GM12875 (cell line): Measurements from ENCODE around the gene RNASET2.
"Not testable (repeated sequence)": the region's sequence is repeated elsewhere in the genome, so short reads cannot be mapped to it uniquely, and the experiment has no call there.

Experiments
- H3K4me3 ChIP-seq: one replicate; pipeline ENCODE4 v1.5.1; 2011; ENCODE audit warnings: low read depth, low read length, control low read depth
- TF ChIP-seq, protein P1 (sequence below): IDR thresholded peaks from 2 replicates; pipeline ENCODE4 v1.5.1; 2011; ENCODE audit warnings: low read depth, mild to moderate bottlenecking, control low read depth, inconsistent platforms, low read length, moderate library complexity, borderline replicate concordance; ENCODE audit not compliant: insufficient read depth

RNASET2 gene

GRCh38 chr6:166926748-166927147 is 29.6 kb downstream of the RNASET2 start:
- TF ChIP-seq, protein P1, sequence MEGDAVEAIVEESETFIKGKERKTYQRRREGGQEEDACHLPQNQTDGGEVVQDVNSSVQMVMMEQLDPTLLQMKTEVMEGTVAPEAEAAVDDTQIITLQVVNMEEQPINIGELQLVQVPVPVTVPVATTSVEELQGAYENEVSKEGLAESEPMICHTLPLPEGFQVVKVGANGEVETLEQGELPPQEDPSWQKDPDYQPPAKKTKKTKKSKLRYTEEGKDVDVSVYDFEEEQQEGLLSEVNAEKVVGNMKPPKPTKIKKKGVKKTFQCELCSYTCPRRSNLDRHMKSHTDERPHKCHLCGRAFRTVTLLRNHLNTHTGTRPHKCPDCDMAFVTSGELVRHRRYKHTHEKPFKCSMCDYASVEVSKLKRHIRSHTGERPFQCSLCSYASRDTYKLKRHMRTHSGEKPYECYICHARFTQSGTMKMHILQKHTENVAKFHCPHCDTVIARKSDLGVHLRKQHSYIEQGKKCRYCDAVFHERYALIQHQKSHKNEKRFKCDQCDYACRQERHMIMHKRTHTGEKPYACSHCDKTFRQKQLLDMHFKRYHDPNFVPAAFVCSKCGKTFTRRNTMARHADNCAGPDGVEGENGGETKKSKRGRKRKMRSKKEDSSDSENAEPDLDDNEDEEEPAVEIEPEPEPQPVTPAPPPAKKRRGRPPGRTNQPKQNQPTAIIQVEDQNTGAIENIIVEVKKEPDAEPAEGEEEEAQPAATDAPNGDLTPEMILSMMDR = no peak
- no peak overlapping the region for H3K4me3 ChIP-seq

DNA sequence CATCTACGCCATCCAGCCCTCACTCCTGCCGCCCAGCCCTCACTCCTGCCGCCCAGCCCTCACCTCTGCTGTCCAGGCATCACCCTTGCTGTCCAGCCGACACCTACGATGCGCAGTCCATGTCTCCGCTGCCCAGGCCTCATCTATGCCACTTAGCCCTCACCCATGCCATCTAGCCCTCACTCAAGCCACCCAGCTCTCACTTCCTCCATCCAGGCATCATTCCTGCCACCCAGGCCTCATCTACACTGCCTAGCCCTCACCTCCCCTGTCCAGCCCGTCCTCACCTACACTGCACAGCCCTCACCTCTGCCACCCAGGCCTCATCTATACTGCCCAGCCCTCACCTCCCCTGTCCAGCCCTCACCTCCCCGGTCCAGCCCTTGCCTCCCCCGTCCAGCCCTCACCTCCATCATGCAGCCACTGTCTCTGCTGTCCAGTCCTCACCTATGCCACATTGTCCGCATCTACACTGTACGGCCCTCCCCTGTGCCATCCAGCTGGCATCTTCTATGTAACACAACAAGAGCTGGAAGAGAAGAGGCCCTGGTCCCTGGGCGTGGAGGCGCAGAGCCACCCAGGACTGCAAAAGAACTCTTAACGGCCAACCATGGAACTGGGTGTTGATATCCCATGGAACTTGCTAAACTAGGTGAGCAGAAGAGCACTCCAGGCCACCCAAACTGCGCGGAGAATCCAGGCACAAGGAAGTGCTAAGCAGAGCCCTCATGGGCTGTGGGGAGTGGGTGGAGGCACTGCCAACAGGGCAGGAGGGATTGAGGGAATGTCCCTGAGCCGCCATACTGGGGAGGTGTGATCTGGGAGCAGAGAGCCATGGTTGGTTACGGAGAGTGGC is 31.0 kb downstream of the RNASET2 start:
- TF ChIP-seq, protein P1 = no peak
- no peak overlapping the region for H3K4me3 ChIP-seq

DNA sequence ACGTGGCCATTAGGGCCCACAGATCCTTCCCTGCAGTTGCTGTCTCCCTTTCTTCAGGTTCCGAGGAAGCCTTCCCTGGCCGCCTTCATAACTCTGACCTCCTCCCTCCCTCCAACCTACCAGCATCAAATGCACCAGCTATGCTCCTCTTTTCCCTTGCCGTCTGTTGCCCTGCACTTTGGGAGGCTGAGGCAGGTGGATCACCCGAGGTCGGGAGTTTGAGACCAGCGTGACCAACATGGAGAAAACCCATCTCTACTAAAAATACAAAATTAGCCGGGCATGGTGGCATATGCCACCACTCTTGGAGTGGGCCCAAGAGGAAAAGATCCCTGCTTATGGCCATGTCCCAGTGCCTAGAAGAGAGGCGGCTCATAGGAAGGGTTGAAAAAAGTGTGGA is 31.8 kb downstream of the RNASET2 start:
- TF ChIP-seq, protein P1 = no peak
- H3K4me3 ChIP-seq = no peak overlapping the region

- TF ChIP-seq, protein P1 = no peak
- H3K4me3 ChIP-seq = no peak overlapping the region
These were observed 33.4 kb downstream of the RNASET2 start for GRCh38 chr6:166922937-166923336.

DNA sequence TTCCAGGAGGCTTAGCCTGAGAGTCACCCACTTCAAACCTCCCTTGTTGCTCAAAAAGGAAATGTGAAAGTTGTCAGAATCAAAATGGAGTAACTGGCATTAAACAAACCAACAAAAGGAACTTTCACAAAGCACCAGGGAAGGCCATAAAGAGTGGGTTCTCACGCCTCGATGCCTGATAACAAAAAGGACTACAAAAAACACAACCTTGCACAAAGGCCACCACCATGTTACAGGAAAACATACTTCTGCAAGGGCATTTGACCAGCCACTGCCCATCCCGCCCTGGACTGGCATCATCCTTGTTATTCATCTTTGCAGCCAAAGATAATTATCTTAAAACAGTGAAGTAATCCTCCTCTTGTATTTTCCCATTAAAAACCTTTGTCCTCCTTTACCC is 34.8 kb downstream of the RNASET2 start:
- TF ChIP-seq, protein P1 = no peak
- no peak overlapping the region for H3K4me3 ChIP-seq

DNA sequence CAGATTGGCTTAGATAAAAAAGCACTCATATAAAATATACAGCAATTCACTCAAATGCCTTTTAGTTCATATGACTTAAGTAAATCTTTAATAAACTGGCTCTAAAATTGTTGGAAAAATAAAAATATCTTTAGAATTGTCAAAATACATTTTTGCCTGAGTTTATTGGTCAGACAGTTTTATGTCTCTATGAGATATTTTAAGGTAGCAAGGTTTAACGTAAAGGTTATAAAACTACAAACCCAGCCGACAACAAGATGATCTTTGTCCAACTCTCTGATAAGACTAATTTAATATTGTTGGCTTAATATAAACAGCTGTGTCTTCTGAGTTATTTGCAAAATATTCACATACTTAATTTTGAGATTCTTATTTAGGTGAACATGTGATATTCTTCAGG is 39.5 kb downstream of the RNASET2 start:
- TF ChIP-seq, protein P1 = no peak
- H3K4me3 ChIP-seq = no peak overlapping the region

DNA sequence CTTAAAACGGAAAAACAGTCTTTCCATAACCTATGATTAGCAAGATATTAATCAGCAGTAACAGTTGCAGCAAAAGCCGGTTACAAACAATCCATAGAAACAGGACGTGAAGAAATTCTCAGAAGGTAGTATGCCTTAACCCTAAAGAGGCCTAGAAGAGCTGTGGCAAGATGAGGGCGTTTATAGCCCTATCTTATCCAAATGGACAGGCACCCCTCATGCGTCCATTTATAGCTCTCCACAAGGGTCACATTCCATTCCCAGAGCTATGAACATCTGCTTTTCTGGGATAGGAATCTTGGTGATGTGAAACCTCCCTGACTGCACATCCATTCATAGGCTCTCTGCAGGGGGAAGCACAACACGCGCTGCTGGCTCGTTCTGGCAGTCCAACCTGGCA is 40.9 kb downstream of the RNASET2 start:
- not testable (repeated sequence) for H3K4me3 ChIP-seq

- H3K4me3 ChIP-seq = not testable (repeated sequence)
These were observed 41.4 kb downstream of the RNASET2 start for GRCh38 chr6:166914952-166915351.
